Stimulated activated CD4-positive, alpha-beta T cell treated with anti-CD3 and anti-CD28 coated beads, Interleukin-12 subunit alpha, Interleukin-12 subunit beta, amount 100 ng/mL, for 24 hours (primary cell): Measurements from ENCODE around the gene DDR1.
"Not testable (repeated sequence)": the region's sequence is repeated elsewhere in the genome, so short reads cannot be mapped to it uniquely, and the experiment has no call there.

ENCODE experiments used
- DNase-seq, 2 experiments: peaks; one replicate each; pipeline ENCODE4 v3.0.0-alpha.2; 2020; ENCODE audit warnings: low read depth in 2 of 2

DDR1 gene

DNA sequence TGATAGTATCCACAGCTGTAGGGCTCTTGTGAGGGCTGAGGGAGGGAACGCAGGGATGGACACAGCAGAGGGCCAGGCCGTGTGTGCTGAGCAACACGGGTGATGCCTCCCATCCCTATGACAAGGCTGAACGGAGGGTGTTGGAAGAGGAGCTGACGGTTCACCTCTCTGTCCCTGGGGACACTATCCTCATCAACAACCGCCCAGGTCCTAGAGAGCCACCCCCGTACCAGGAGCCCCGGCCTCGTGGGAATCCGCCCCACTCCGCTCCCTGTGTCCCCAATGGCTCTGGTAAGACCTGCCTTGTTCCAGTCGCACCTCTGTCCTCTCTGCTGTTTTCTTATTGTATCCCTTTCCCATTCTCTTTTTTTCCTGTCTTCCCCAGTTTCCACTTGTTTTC, 10.1 kb downstream of the DDR1 start:
- no peak for DNase-seq

DNA sequence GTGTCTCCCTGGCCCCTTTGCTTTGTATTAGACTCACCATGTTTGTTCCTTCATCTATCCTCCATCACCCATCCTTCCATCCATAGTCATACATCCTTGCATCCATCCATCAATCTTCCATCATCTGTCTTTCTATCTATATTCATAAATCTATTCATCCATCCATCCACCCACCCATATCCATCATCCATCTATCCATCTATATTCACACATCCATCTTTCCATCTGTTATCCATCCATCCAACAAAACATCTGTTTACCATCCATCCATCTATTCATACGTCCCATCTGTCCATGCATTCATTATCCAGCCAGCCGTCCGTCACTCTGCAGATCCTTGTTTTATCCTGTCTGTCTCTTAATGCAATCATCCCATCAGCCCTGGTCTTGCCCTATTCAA, 10.6 kb downstream of the DDR1 start:
- no peak for DNase-seq

DNA sequence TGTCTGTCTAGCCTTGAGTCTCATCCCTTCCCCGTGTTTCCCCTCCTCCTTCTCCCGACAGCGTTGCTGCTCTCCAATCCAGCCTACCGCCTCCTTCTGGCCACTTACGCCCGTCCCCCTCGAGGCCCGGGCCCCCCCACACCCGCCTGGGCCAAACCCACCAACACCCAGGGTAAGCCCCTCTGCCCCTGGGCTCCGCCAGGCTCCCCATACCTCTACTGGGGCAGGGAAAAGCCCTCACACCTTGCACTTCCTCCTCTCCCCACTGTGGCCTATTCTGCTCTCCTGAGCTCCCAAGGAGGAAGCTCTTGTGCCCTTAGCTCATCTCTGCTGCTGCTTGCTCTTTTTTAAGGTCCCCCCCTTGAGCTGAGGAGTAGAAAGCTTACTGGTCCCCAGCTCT, 11.0 kb downstream of the DDR1 start:
- DNase-seq, result no peak

DNA sequence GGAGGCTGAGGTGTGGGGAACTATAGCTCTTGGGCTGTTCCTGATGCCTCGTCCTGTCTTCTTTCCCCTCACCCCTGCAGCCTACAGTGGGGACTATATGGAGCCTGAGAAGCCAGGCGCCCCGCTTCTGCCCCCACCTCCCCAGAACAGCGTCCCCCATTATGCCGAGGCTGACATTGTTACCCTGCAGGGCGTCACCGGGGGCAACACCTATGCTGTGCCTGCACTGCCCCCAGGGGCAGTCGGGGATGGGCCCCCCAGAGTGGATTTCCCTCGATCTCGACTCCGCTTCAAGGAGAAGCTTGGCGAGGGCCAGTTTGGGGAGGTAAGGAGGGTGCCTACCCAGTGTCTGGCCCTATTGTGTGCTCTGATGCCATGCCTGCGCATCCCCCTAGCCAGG, 12.2 kb downstream of the DDR1 start:
- no peak for DNase-seq

DNA sequence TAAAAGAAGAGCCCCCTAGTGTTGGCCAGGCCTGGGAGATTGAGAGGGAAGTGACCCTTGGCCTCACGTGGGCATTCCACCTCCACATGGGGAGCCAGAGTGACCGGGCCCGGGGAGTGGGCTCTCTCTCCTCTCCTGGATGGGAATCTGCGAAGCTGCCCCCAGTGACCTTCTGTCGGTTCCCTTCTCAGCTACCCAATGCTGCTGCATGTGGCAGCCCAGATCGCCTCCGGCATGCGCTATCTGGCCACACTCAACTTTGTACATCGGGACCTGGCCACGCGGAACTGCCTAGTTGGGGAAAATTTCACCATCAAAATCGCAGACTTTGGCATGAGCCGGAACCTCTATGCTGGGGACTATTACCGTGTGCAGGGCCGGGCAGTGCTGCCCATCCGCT, 13.6 kb downstream of the DDR1 start:
- no peak for DNase-seq

DNA sequence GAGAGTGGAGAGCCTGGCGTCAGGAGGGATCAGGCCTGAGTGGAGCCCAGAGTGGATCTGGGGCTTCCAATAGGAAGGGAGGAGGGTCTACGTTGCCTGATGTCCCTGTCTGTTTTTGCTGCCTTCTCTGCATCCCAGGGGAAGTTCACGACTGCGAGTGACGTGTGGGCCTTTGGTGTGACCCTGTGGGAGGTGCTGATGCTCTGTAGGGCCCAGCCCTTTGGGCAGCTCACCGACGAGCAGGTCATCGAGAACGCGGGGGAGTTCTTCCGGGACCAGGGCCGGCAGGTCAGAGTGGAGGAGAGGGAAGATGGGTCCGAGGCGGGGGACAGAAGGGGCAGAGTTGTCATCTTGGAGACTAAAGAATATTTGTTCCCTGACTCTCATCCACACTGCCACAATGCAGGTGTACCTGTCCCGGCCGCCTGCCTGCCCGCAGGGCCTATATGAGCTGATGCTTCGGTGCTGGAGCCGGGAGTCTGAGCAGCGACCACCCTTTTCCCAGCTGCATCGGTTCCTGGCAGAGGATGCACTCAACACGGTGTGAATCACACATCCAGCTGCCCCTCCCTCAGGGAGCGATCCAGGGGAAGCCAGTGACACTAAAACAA, 14.5 kb downstream of the DDR1 start:
- DNase-seq, result no peak

DNA sequence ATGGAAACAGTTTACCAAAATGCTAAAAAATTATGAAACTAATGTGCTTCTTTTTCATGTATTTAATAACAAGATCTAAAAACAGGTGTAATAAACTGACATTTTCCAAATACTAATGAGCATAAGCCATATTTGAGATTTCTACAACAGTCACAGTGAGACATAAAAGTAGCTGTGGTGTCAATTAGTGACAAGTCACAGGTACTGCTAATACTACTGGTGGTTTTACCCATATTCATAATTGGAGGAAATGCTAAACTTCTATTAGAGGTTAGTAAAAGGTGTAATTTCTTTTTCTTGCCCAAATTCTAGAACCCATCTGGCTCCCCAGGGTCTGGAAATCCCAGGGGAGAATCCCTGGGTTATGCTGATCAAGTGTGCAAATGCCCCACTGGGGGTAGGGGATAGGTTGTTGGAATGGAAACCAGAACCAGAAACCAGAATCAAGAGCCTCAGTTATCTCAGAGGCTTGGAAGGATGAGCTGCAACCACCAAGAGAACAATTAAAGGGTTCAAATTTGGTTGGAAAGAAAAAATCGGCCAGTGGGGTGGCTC, 16.6 kb downstream of the DDR1 start:
- DNase-seq, result no peak

DNA sequence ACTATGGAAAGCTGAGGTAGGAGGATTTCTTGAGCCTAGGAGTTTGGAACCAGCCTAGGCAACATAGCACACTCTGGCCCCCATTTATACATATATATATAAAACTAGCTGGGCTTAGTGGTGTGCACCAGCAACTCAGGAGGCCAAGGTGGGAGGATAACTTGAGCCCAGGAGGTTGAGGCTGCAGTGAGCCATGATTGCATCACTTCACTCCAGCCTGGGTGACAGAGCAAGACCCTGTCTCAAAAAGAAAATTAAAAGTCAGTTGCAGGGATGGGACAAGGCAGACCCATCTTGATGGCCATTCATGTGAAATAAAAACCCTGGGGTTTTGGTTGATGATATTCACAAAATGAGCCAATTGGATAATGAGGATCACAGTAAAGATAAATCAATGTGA, 17.1 kb downstream of the DDR1 start:
- DNase-seq, result no peak

DNA sequence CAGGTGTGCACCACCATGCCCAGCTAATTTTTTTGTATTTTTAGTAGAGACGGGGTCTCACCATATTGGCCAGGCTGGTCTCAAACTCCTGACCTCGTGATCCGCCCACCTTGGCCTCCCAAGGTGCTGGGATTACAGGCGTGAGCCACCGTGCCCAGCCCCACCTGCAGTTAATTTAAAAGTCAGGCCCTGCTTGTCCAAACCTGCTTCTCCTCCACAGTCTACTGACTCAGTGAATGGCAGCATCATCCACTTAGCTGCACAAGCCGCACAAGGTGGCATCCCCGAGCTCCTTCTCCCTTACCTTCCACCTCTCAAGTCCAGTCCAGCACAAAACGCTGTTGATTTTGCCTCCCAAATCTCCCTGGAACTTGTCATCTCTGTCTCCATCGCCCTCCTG, 17.9 kb downstream of the DDR1 start:
- not testable (repeated sequence) for DNase-seq

DNA sequence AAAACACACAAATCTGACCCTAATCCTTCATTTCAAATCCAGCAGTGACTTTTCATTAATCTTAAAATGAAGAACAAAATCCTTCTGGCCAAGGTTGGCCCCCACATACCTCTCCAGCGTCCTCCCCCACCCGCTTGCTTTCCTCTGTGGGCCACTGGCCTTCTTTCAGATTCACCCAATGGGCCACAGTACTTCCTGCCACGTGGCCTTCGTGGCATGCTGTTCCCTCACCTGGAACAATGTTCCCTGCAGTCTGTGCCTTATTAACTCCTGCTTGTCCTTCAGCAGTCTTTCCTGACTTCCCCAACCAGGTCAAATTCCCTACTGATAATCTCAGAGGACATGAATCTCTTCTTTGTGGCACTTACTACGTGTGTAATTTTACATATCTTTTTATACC, 18.4 kb downstream of the DDR1 start:
- DNase-seq, result no peak

DNA sequence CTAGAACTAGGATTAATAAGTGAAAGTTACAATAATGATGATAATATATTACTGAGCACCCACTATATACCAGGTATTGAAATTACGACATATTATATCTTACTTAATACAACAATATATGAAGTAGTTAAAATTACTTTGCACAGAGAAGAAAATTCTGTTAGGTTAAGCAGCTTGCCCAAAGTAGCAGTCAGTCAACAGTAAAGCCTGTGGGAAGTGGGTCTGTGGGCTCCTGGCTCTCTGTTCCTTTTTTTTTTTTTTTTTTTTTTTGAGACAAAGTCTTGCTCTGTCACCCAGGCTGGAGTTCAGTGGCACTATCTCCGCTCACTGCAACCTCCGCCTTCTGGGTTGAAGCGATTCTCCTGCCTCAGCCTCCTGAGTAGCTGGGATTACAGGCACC, 18.9 kb downstream of the DDR1 start:
- DNase-seq, result no peak

DNA sequence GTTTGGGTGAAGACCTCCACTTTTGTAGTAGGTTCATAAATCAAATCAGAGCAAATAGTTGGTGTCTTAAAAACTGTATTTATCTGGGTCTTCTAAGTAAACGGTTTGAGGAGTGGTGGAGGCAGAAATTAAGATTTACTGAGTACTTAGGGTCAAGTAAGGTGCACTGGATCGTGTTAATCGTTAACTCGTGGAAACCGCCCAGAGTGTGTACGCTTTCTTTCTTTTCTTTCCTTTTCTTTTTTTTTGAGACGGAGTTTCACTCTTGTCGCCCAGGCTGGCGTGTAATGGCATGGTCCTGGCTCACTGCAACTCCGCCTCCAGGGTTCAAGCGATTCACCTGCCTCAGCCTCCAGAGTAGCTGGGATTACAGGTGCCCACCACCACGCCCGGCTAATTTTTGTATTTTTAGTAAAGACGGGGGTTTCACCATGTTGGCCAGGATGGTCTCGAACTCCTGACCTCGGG, 23.0 kb downstream of the DDR1 start:
- not testable (repeated sequence) for DNase-seq

DNA sequence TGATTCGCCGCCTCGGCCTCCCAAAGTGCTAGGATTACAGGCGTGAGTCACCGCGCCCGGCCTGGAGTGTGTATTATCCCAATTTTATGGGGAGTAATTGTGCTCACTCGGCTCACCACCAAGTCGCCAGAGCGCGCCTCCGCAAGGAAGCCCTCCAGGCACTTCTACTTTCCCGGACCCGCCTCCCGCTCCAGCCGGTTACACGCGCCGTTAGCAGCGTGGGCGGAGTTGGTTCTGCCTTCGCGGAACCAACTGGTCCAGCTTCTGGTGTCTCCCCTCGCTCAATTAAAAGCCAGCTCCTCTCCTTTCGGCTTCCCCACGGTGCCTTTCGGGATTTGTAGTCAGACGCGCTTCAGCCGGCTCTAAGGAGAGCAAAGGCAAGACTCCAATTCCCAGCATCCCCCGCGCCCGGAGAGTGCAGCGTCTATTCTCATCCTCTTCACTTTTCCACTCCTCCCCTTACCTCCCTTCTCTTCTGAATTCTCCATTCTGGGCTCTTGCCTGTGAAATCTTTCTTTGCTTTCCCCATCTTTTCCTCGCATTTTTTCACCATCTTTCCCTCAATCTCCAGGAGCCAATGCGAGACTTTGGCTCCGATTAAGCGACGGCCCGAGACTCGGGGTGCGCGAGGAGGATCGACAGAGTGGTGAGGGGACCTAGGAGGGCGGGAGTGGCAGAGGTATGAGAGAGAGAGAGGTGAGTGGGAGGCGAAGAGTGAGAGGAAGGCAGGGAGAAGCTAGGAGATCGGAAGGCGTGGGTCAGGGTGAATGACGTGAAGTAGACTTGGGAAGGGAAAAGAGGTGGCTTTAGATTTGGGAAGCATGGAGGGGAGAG, 23.7 kb downstream of the DDR1 start, which contains the start of gene GTF2H4:
Gene GTF2H4, plus strand, starts transcription at position 450 of the 834 bp plus-strand sequence.
- DNase-seq, result peak; percentile 93 to 96

DNA sequence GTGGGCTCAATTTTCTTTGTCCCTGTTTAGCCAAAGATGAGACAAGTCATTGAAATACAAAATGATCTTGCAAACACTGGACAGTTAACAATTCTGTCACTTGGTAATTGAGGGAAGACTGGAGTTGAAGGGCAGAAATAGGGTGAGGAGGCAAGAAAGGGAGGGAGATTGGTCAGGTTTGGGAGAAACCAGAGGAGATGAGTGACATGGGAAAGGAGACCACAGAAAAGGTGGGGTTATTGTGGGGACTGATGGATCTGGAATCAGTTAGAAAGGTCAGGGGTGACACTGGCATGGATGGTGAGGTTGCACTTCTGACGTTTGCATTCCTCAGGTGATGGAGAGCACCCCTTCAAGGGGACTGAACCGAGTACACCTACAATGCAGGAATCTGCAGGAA, 24.4 kb downstream of the DDR1 start:
- DNase-seq, result no peak

DNA sequence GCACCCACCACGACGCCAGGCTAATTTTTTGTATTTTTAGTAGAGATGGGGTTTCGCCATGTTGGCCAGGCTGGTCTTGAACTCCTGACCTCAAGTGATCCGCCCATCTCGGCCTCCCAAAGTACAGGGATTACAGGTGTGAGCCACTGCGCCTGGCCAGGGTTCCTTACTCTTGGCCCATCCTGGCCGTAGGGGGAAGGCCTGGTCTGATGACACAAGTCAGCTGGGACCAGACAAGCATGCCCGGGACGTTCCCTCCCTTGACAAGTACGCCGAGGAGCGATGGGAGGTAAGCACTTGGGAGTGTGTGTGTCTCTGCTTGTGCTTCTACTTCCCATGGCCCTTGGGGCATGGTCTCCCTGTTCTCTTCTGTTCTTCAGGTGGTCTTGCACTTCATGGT, 26.2 kb downstream of the DDR1 start:
- DNase-seq, result not testable (repeated sequence)

DNA sequence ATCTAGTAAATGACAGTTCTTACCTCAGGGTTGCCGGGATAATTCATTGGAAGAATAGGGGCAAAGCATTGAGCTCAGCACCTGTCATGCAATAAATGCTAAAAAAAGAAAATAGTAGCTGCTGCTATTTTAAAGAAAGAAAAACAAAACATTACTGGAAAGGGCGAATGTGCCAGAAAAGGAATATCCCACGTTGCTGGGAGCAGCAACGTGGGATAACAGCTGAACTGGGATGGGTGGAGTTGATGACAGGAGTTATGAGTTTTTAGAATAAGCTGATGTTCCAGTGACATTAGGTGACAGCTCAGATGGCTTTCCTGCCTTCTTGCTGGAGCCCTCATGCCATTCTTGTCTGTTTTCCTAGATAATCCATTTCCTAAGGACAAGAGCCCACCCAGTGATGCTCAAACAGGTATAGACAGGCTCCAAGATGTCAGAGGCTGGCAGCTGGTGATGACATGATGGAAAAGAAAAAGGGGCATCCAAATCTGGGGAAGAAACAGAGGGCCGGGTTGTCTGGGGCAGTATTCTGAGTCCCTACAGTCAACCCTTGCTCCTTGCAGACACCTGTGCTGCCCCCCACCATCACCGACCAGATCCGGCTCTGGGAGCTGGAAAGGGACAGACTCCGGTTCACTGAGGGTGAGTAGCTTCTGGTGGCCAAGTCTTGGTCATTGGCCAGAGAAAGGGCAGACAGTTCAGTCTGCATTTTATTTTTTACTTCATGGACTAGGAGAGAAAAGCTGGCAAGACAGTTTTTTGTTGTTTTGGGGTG, 28.6 kb downstream of the DDR1 start:
- no peak for DNase-seq

DNA sequence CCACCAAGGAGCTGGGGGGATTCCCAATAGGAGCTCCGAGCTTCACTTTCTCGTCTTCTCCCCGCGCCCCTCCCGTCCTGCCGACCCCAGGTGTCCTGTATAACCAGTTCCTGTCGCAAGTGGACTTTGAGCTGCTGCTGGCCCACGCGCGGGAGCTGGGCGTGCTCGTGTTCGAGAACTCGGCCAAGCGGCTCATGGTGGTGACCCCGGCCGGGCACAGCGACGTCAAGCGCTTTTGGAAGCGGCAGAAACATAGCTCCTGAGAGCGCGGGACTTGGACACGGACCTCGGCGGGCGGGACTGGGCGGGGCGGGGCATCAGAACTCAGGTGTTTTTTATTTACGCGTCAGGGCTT, 29.4 kb downstream of the DDR1 start:
- no peak for DNase-seq

DNA sequence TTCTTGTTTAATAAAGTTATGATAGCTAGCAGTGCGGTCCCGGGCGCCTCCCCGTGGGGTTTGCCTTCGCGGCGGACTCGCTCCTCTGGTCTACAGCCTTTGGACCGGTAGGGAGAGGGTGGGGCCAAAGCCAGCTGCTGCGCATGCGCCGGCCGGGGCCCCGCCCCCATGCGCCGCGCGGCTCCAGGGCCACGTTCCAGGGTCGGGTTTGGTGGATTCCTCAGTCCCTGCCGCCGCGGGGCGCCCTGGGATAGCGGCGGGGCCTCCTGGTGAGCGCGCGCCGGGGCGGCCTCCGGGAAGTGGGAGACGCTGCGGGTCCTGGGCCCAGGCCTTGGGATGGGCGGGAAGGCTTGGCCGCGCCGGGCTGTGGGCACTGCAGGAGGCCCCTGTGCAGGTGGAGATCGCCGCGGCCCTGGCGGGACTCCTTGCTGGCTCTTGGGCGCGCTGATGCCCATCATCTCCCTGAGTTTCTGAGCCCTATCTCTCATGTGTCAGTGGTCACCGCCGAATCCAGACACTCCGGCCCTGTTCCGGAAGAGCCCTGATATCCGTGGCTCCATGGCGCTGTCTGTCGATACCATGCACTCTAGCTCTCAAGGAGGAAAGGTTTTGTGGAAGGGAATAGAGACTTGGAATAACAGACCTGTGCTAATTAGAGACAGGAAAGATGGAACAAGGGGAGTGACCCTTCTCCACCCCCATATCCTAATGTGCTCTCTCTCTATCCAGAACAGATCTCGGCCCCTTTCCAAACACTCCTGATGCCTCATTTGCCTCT, 29.9 kb downstream of the DDR1 start, which contains the start of gene VARS2:
Gene VARS2, plus strand, starts transcription at position 163 of the 778 bp plus-strand sequence. Its CDS starts 599 bp downstream, at position 762.
- peak; percentile 81 to 84 for DNase-seq

DNA sequence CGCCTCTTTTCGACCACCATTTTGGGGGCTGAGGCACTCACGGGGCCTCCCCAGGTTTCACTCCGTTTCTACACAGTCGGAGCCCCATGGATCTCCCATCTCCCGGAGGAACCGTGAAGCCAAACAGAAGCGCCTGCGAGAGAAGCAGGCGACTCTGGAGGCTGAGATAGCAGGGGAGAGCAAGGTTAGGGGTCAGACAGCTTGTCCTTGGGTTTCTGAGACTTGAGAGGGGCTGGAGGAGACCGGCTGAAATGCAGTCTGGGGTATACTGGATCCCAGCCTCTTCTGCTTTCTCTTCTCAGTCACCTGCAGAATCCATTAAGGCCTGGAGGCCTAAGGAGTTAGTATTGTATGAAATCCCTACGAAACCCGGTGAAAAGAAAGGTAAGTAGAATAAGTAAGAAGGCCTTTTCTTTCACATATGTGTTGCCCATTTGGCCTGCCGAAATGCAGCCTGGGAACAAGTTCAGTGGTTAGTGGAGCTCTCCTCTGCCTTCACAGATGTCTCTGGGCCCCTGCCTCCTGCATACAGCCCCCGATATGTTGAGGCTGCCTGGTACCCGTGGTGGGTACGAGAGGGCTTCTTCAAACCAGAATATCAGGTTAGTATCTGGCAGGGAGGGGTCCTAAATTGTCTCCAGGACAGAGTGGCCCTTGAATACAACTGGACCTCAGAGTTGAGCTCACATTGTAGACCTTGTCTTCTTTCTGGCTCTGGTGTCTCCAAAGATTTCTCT, 30.7 kb downstream of the DDR1 start:
- DNase-seq, result no peak

DNA sequence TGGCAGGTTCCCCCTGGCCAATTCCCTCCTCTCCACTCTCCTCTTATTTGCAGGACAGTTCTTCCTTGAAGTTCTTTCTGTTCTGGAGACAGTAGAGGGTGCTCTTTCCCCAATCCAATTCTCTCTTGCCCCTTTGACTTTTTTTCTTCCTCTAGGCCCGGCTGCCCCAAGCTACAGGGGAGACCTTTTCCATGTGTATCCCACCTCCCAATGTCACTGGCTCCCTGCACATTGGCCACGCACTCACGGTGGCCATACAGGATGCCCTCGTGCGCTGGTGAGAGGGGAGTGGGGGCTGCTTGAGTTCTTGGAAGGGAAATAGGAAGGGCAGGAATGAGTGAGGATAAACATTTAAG, 31.2 kb downstream of the DDR1 start:
- DNase-seq, result no peak

DNA sequence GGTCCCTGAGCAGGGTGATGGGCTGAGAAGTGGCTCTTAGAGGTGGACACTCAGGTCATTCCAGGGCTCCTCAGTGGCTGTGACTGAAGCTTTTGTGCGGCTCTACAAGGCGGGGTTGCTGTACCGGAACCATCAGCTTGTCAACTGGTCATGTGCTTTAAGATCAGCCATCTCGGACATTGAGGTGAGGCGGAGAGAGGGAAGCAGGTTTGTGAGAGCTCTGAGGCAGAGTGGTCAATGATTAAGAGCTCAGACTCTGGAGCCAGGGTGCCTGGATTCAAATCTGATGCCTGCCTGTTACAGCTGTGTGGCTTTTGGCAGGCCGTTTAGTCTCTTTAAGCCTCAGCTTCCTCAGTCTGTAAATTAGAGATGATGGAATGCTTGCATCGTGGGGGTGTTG, 32.7 kb downstream of the DDR1 start:
- DNase-seq, result no peak
